NB4 (cell line): ENCODE results near the gene SCAF8.

ENCODE experiments used
- DNase-seq: peaks from one replicate; pipeline ENCODE4 v3.0.0; 2010; ENCODE audit warnings: low read depth
- H3K4me3 ChIP-seq: one replicate; pipeline ENCODE4 v1.5.1; 2011; ENCODE audit warnings: mild to moderate bottlenecking, low read depth, low read length, moderate library complexity
- CTCF ChIP-seq: IDR thresholded peaks from one replicate; pipeline ENCODE4 v1.5.1; 2012; ENCODE audit warnings: low read depth, low read length
- MAX ChIP-seq: IDR thresholded peaks from 2 replicates; pipeline ENCODE4 v1.6.1; 2011; ENCODE audit warnings: low read depth, low read length
- MYC ChIP-seq: IDR thresholded peaks from 2 replicates; pipeline ENCODE4 v1.6.1; 2011; ENCODE audit warnings: low read depth, low read length
- POLR2A ChIP-seq: IDR thresholded peaks from 2 replicates; pipeline ENCODE4 v1.6.1; 2011; ENCODE audit warnings: mild to moderate bottlenecking; ENCODE audit not compliant: insufficient read length; ENCODE audit errors: extremely low read depth

Gene SCAF8

GRCh38 chr6:154876486-154877280, 143.5 kb downstream of the SCAF8 start:
- DNase-seq = no peak
- no peak overlapping the region for H3K4me3 ChIP-seq
- TF ChIP-seq CTCF = no peak

GRCh38 chr6:154878871-154879491, 145.8 kb downstream of the SCAF8 start:
- TF ChIP-seq POLR2A (no peak), MAX (no peak), MYC (no peak), CTCF (no peak)
- no peak overlapping the region for H3K4me3 ChIP-seq
- no peak for DNase-seq

GRCh38 chr6:154882107-154882506, 148.9 kb downstream of the SCAF8 start:
- no peak for DNase-seq
- no peak overlapping the region for H3K4me3 ChIP-seq
- TF ChIP-seq POLR2A (no peak), MYC (no peak)
